K562 (cell line): ENCODE results near the gene IL25.

Experiments
- CEBPB ChIP-seq: fragments of 450-650 bp; IDR thresholded peaks from 2 replicates; pipeline ENCODE4 v1.6.1; 2016; ENCODE audit warnings: missing genetic modification characterization, missing compliant biosample characterization
- CTCF ChIP-seq, 3 experiments: IDR thresholded peaks in 2 of 3; conservative IDR thresholded peaks in 1 of 3; 2 replicates each; pipeline ENCODE4 v1.5.1; 2011 to 2012; ENCODE audit warnings: low read length in 3 of 3, mild to moderate bottlenecking in 3 of 3, control low read depth in 2 of 3, improper control_type of control experiment in 1 of 3, inconsistent platforms in 1 of 3, low read depth in 1 of 3, mixed read lengths in 1 of 3, moderate library complexity in 1 of 3; ENCODE audit not compliant: insufficient read depth in 2 of 3
- GABPB1 ChIP-seq: sonication (generic); formaldehyde crosslinking; IDR thresholded peaks from 2 replicates; pipeline ENCODE4 v1.8.0; 2022; ENCODE audit warnings: mild to moderate bottlenecking, missing genetic modification reagents
- KAT8 ChIP-seq: fragments of 450-650 bp; IDR thresholded peaks from 2 replicates; pipeline ENCODE4 v1.6.1; 2016; ENCODE audit warnings: low read depth, mild to moderate bottlenecking
- POLR2A ChIP-seq: fragments of 450-650 bp; conservative IDR thresholded peaks from 2 replicates; pipeline ENCODE4 v1.6.1; 2016
- PREB ChIP-seq: sonication (generic); formaldehyde crosslinking; IDR thresholded peaks from 2 replicates; pipeline ENCODE4 v1.8.1; 2023; ENCODE audit warnings: mild to moderate bottlenecking, missing genetic modification reagents
- USF1 ChIP-seq: sonication (generic); formaldehyde crosslinking; IDR thresholded peaks from 2 replicates; pipeline ENCODE4 v1.9.0; 2022; ENCODE audit warnings: mild to moderate bottlenecking, missing genetic modification reagents
- ZFP36 ChIP-seq: fragments of 150-350 bp; IDR thresholded peaks from 2 replicates; pipeline ENCODE4 v1.6.1; 2018; ENCODE audit warnings: low read length, low read depth; ENCODE audit not compliant: partially characterized antibody
- TF ChIP-seq, protein P1 (sequence below): fragments of 250-450 bp; sonication (Bioruptor Pico); IDR thresholded peaks from 2 replicates; pipeline ENCODE4 v1.6.1; 2021; ENCODE audit warnings: mild to moderate bottlenecking
- TF ChIP-seq, protein P2 (sequence below): sonication (generic); formaldehyde crosslinking; IDR thresholded peaks from 2 replicates; pipeline ENCODE4 v1.8.1; 2023; ENCODE audit warnings: mild to moderate bottlenecking, missing genetic modification reagents, moderate library complexity

- TF ChIP-seq, protein P1, sequence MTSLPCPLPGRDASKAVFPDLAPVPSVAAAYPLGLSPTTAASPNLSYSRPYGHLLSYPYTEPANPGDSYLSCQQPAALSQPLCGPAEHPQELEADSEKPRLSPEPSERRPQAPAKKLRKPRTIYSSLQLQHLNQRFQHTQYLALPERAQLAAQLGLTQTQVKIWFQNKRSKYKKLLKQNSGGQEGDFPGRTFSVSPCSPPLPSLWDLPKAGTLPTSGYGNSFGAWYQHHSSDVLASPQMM: no peak
- TF ChIP-seq, protein P2, sequence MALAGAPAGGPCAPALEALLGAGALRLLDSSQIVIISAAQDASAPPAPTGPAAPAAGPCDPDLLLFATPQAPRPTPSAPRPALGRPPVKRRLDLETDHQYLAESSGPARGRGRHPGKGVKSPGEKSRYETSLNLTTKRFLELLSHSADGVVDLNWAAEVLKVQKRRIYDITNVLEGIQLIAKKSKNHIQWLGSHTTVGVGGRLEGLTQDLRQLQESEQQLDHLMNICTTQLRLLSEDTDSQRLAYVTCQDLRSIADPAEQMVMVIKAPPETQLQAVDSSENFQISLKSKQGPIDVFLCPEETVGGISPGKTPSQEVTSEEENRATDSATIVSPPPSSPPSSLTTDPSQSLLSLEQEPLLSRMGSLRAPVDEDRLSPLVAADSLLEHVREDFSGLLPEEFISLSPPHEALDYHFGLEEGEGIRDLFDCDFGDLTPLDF (CRISPR knock-in tag): no peak
- TF ChIP-seq PREB (CRISPR knock-in tag): no peak
- no peak for TF ChIP-seq GABPB1 (CRISPR knock-in tag)
- TF ChIP-seq ZFP36: no peak
- no peak for TF ChIP-seq CTCF (IDR thresholded peaks at IDR 0.05 in 2 of 3, conservative IDR thresholded peaks at IDR 0.05 in 1 of 3; ENCODE audit: insufficient read depth in 2 of 3, low read depth in 1 of 3, low read length in 3 of 3)
- TF ChIP-seq POLR2A: no peak
- TF ChIP-seq KAT8: no peak
- no peak for TF ChIP-seq USF1 (CRISPR knock-in tag)
- TF ChIP-seq CEBPB (tag): no peak
These were observed 3.1 kb downstream of the IL25 start for GRCh38 chr14:23375527-23376251.
